ACC112 (cell line): ENCODE measurements around the gene ZNF341.

ENCODE experiments used
- H2AFZ ChIP-seq: fragments of 200-600 bp; sonication (generic); one replicate; pipeline ENCODE4 v1.6.0; 2017; ENCODE audit warnings: antibody characterized with exemption, low read length; ENCODE audit not compliant: unreplicated experiment
- H3K27ac ChIP-seq: fragments of 200-600 bp; sonication (generic); 2 replicates; pipeline ENCODE4 v1.5.1; 2014; ENCODE audit warnings: low read depth, mild to moderate bottlenecking, antibody characterized with exemption, low read length, moderate library complexity
- H3K27me3 ChIP-seq: fragments of 200-600 bp; sonication (generic); 2 replicates; pipeline ENCODE4 v1.6.1; 2014; ENCODE audit warnings: mild to moderate bottlenecking, antibody characterized with exemption, low read length, moderate library complexity, mixed read lengths; ENCODE audit not compliant: insufficient read depth
- H3K36me3 ChIP-seq: fragments of 200-600 bp; sonication (generic); 2 replicates; pipeline ENCODE4 v1.6.1; 2016; ENCODE audit warnings: mild to moderate bottlenecking, antibody characterized with exemption, low read length, moderate library complexity, mixed read lengths; ENCODE audit not compliant: insufficient read depth
- H3K4me1 ChIP-seq: fragments of 200-600 bp; sonication (generic); one replicate; pipeline ENCODE4 v1.6.1; 2016; ENCODE audit warnings: low read length, mixed read lengths; ENCODE audit not compliant: insufficient read depth, unreplicated experiment, control insufficient read depth
- H3K4me3 ChIP-seq: fragments of 200-600 bp; sonication (generic); 2 replicates; pipeline ENCODE4 v1.5.1; 2014; ENCODE audit warnings: mild to moderate bottlenecking, low read depth, low read length
- H3K79me2 ChIP-seq: fragments of 200-600 bp; sonication (generic); one replicate; pipeline ENCODE4 v1.6.0; 2016; ENCODE audit warnings: low read length; ENCODE audit not compliant: control insufficient read depth, unreplicated experiment, insufficient read depth

ZNF341 gene

DNA sequence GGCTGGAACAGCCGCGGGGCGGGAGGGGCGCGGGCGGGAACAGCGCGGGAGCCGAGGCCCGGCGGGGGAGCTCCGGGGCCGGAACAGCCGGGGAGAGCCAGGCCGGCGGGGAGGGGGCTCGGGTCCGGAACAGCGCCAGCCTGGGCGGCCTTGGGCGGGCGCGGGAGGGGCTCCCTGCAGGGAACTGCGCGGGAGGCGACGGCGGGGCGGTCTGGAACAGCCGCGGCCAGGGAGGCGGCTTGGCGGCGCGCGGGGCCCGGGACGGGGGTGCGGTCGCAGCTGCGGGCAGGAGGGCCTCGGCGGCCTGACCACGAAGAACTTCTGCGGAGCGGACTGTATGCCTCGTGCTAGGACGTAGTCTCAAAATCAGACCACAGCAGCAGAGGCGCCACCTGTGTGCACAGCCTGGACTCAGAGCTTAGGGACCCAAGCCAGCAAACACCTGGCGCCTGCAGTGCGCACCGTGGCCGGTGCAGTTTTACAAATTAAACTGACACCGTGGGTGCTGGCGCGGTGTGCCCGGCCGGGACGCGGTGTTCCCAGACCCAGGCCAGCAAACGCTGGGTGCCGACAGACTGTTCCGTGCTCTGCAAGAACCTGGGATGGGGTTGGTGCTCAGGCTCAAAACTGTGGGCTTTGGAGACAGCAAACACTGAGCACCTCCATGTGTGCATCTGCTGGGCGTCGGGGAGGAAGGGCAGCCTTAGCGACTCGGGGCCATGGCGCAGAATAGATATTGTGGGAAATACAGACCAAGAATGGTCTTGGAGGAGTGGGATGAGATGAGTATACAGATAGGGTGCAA is 572 bp downstream of the ZNF341 start:
- no peak overlapping the region for H3K27ac ChIP-seq
- peaks cover 18% of the 10 kb centered on the region for H3K4me1 ChIP-seq
- peak overlapping the region; percentile 84 for H3K4me3 ChIP-seq
- H3K27me3 ChIP-seq = no peaks in the 10 kb centered on the region
- H2AFZ ChIP-seq = peak overlapping the region; percentile 81
- H3K79me2 ChIP-seq = no peaks in the 10 kb centered on the region
- H3K36me3 ChIP-seq = peaks cover 7% of the 10 kb centered on the region; the same call in 1 of the 2 replicates

DNA sequence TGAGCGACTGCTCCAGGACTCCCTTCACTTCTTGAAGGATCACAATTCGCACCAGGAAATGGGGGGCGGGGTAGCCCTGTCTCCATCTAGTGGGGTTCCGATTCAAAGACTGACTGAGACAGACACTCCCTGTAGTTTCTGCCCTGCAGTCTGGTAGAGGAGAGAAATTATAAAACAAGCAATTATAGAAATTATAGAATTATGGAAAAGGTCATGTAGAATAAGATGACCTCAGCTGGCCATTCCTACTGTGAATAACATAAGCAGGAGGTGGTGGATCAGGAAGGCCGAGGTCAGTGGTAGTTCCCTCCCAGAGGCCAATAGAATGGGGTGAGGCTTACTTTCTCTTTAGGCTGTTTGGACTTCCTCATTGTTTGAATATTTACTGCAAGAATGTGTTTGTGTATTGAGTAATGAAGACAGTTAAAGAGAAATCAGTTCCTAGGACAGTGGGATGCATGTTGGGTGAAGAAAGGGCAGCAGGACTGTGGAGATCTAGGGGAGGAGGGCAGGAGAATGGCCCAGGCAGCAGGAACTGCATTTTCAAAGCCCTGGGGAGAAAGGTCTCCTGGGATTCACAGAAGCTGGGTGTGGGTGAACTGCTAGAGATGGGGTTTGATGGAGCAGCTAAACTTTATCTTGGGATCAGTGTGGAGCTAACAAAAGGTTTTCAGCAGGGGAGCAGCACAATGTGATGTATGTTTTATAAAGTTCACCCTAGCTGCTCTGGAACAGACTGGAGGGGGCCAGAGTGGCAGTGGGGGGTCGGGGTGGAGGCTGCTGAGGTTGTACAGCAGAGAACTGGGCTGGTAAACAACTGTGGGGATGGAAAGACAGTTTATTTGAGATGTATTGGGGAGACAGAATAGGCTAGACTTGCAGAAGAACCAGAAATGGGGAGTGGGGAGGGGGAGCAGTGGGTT is 2.1 kb downstream of the ZNF341 start:
- Histone ChIP-seq H3K79me2 (no peaks in the 10 kb centered on the region), H2AFZ (peak overlapping the region; percentile 10), H3K36me3 (peaks cover 7% of the 10 kb centered on the region; the same call in 1 of the 2 replicates), H3K4me3 (peak overlapping the region; percentile 48), H3K27ac (peak overlapping the region; percentile 71), H3K4me1 (peaks cover 18% of the 10 kb centered on the region), H3K27me3 (no peaks in the 10 kb centered on the region)

DNA sequence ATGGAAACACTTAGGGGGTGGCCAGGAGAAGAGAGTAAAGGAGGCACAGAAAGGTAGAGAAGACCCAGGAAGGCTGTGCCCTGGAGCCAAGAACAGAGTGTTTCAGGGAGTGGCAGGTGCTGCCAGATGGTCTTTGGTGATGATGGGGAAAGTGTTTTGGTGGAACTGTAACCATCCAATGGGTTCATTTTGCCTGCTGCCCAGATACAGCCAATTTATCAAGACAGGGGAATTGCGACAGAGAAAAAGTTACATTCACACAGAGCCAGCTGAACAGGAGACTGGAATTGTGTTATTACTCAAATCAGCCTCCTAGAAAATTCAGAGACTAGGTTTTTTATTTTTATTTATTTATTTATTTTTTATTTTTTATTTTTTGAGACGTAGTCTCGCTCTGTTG is 5.2 kb downstream of the ZNF341 start:
- no peak overlapping the region for H3K4me3 ChIP-seq

DNA sequence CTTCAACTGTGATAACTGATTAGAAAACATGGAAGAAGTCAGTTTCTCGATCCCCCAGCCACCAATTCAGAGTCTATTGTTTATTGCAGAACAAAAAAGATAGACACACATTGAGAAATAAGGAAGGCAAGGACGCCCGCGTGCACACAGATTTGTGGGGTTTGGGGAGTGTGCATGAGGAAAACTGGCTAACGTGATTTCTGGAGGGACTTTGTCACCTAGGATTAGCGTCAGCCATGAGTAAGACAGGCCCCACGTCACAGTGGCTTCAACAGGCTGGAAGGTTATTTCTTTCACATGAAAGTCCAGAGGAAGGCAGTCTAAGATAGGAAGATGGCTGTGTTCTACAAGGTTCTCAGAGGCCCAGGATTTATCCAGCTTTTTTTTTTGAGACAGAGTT is 7.7 kb downstream of the ZNF341 start:
- Histone ChIP-seq H3K4me1 (peaks cover 2% of the 10 kb centered on the region), H3K36me3 (peaks cover 7% of the 10 kb centered on the region; the same call in 1 of the 2 replicates), H2AFZ (no peak overlapping the region), H3K27me3 (no peaks in the 10 kb centered on the region), H3K27ac (no peak overlapping the region), H3K4me3 (no peak overlapping the region), H3K79me2 (no peaks in the 10 kb centered on the region)

More for the DNA sequence above, 5.2 kb downstream of the ZNF341 start:
- Histone ChIP-seq H3K27ac (no peak overlapping the region), H3K27me3 (no peaks in the 10 kb centered on the region), H2AFZ (no peak overlapping the region), H3K4me1 (peaks cover 15% of the 10 kb centered on the region), H3K79me2 (no peaks in the 10 kb centered on the region), H3K36me3 (peaks cover 7% of the 10 kb centered on the region; the same call in 1 of the 2 replicates)

DNA sequence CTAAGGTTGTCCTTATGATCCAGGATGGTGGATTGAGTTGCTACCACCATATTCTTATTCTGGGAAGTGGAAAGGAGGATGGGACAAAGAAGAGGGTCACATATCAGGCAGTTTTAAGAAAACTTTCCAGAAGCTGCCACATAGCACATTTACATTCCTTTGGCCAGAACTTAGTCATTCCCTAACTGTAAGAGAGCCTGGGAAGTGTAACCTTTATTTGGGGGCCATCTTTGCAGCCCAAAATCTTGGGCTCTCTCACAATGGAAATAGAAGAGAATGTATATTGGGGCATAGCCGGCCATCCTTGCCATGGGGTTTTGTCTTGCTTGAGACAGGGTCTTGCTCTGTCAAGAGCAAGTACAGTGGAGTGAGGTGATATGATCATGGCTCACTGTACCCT is 8.4 kb downstream of the ZNF341 start:
- H3K4me1 ChIP-seq = no peaks in the 10 kb centered on the region

DNA sequence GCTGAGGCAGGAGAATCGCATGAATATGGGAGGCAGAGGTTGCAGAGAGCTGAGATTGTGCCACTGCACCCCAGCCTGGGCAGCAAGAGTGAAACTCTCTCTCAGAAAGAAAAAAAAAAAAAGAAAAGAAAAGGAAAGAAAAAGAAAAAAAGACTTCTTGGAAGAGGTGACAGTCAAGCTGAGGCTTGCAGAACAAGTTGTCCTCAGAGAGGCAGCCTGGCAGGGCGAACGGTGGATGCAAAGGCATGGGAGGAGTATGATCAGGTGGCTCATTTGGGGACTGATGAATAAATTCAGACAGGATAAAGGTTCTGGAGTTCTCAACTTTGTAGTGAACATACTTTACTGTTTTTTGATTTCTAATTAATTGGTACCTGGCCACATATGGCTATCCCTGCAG is 12.4 kb downstream of the ZNF341 start:
- H3K27me3 ChIP-seq = no peaks in the 10 kb centered on the region
- H3K79me2 ChIP-seq = no peaks in the 10 kb centered on the region
- H2AFZ ChIP-seq = no peak overlapping the region
- no peak overlapping the region for H3K4me3 ChIP-seq
- no peaks in the 10 kb centered on the region for H3K36me3 ChIP-seq
- H3K27ac ChIP-seq = no peak overlapping the region
- H3K4me1 ChIP-seq = no peaks in the 10 kb centered on the region

More for the DNA sequence above, 8.4 kb downstream of the ZNF341 start:
- Histone ChIP-seq H3K27me3 (no peaks in the 10 kb centered on the region), H3K36me3 (peaks cover 7% of the 10 kb centered on the region; the same call in 1 of the 2 replicates), H3K27ac (no peak overlapping the region), H2AFZ (no peak overlapping the region), H3K4me3 (no peak overlapping the region), H3K79me2 (no peaks in the 10 kb centered on the region)

DNA sequence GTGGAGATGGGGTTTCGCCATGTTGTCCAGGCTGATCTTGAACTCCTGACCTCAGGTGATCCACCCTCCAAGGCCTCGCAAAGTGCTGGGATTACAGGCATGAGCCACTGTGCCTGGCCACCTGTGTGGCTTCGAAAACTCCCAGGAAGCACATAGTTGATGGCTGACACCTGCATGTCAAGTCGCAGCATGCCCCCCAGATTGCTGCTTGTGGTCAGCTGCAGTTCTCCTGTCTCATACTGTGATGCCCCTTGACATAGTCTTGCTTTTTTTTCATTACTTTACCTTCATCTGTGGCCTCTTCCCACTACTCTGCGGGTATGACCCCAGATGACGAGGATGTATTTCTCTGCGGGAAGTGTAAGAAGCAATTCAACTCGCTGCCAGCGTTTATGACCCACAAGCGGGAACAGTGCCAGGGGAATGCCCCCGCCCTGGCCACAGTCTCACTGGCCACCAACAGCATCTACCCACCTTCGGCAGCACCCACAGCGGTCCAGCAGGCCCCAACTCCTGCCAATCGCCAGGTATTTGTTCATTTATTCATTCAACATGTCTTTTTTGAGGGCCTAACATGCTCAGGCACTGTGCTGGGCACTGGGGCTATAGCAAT is 13.1 kb downstream of the ZNF341 start:
- H2AFZ ChIP-seq = no peak overlapping the region
- no peak overlapping the region for H3K4me3 ChIP-seq
- H3K36me3 ChIP-seq = no peaks in the 10 kb centered on the region
- no peak overlapping the region for H3K27ac ChIP-seq
- no peaks in the 10 kb centered on the region for H3K27me3 ChIP-seq
- no peaks in the 10 kb centered on the region for H3K79me2 ChIP-seq
- no peaks in the 10 kb centered on the region for H3K4me1 ChIP-seq

DNA sequence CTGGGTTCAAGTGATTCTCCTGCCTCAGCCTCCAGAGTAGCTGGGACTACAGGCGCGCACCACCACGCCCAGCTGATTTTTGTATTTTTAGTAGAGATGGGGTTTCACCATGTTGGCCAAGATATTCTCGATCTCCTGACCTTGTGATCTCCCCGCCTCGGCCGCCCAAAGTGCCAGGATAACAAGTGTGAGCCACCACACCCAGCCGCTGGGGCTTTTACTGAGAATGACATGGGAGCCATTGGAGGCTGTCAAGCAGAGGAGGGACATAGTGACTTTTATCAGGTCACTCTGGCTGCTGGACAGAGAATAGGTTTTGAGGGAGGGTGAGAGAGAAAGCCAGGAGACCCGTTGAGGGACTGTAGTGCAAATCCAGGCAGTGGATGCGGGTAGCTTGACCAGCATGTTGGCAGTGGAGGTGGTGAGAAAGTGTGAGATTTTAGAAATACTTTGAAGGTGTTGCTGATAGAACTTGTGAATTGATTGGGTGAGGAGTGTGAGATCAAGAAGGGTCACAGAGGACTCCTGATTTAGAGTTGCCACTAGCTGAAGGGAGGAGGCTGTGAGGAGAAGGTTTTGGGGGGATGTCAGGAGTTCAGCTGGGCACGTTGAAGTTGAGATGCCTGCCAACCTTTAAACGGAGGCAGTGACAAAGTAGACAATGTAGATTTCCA is 14.7 kb downstream of the ZNF341 start:
- Histone ChIP-seq H3K79me2 (no peaks in the 10 kb centered on the region), H3K27me3 (no peaks in the 10 kb centered on the region), H3K4me3 (no peak overlapping the region), H3K36me3 (no peaks in the 10 kb centered on the region), H3K4me1 (no peaks in the 10 kb centered on the region), H3K27ac (no peak overlapping the region), H2AFZ (no peak overlapping the region)

DNA sequence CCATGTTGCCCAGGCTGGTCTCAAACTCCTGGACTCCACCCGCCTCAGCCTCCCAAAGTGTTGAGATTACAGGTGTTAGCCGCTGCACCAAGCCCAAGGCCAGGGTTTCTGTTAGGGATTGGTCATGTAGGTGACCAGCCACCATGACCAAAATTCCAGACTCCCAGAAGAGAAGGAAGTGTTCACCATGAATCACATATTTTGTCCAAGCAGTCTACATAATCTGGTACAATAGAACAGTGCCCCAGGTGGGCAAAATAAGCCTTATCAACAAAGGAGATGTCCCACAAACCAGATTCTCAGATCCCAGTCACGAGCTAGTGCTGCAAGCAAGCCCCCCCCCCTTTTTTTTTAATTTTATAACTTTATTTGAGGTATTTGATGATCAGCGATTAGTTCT is 20.0 kb downstream of the ZNF341 start:
- Histone ChIP-seq H3K36me3 (peaks cover 9% of the 10 kb centered on the region; the same call in 1 of the 2 replicates), H3K4me3 (no peak overlapping the region), H3K4me1 (no peaks in the 10 kb centered on the region), H3K27me3 (no peaks in the 10 kb centered on the region), H3K27ac (no peak overlapping the region), H2AFZ (no peak overlapping the region), H3K79me2 (no peaks in the 10 kb centered on the region)

DNA sequence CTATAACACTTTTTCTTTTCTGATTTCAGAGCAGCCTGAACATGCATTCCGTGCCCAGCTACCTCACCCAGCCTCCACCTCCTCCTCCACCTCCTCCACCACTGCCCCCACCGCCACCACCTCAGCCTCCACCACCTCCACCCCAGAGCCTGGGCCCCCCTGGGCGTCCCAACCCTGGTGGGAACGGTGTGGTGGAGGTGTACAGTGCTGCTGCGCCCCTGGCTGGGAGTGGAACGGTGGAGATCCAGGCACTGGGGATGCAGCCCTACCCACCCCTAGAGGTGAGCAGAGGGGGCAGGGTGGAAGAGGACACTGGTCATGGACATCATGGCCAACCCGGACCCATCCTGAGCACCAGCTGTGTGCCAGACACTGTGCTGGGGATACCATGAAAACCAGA is 21.3 kb downstream of the ZNF341 start:
- Histone ChIP-seq H3K27me3 (no peaks in the 10 kb centered on the region), H2AFZ (no peak overlapping the region), H3K27ac (no peak overlapping the region), H3K36me3 (peaks cover 16% of the 10 kb centered on the region; the same call in 1 of the 2 replicates), H3K4me3 (no peak overlapping the region), H3K4me1 (no peaks in the 10 kb centered on the region), H3K79me2 (no peaks in the 10 kb centered on the region)
